Measurements from ENCODE around the gene MAGT1.
"Not testable (repeated sequence)": the region's sequence is repeated elsewhere in the genome, so short reads cannot be mapped to it uniquely, and the experiment has no call there.

MAGT1 gene

DNA sequence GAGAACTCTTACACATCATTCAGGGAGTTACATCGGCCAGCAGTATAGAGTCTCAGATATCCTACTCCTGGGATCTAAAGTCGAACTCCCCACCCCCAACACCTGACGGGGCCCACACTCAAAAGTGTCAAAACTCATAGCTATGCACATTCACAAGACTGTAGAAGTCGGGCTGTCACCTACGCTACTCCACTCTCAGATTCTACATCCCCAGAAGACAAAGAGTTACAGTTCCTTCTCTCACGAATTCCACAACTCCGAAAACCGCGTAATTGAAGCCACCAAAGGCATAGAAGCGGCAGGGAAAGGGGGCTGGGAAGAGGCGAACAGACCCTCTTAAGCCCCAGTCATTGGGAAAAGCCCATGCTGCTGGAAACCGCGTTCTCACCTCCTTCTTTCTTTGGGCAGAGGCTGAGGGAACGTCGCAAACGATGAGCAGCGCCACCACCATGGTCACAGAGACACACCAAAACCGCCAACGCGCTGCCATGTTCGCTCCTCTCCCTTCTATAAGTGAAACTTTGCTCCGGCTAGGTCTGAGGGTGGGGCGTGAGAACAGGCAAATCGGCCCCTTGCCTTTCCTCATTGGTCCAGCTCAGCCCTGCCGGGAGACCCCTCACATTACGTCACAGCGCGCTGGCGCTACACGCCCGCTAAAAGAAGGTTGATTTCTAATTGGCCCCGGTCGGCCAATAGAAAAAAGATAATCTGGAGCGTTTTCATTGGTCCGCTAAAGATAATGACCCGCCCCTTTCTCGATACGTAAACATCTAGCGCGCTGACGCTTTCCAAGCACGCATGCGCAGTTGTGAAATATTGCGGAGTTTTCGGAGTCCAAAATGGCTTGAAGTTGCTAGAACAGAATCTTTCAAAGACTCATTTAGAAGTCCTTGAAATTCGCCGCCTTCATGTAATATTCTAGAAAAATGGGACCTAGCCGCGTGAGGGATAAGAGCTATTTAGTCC lies at the start of gene MAGT1:
Gene MAGT1, minus strand, starts transcription at position 515 of the 966 bp plus-strand sequence. Its CDS starts 25 bp downstream, at position 490.
- Mint-ChIP-seq H3K9me3 (peaks cover 47% of the 10 kb centered on the region), H3K4me1 (peaks cover 14% of the 10 kb centered on the region), H3K27me3 (ENCODE audit: low read depth, poor library complexity) (peaks cover 6% of the 10 kb centered on the region), H3K4me3 (peak within 1 kb of the TSS; percentile 93), H3K36me3 (ENCODE audit: low read depth) (peaks cover 11% of the 10 kb centered on the region), H3K27ac (peak within 1 kb of the TSS; percentile 99)
- TF ChIP-seq, protein P1, sequence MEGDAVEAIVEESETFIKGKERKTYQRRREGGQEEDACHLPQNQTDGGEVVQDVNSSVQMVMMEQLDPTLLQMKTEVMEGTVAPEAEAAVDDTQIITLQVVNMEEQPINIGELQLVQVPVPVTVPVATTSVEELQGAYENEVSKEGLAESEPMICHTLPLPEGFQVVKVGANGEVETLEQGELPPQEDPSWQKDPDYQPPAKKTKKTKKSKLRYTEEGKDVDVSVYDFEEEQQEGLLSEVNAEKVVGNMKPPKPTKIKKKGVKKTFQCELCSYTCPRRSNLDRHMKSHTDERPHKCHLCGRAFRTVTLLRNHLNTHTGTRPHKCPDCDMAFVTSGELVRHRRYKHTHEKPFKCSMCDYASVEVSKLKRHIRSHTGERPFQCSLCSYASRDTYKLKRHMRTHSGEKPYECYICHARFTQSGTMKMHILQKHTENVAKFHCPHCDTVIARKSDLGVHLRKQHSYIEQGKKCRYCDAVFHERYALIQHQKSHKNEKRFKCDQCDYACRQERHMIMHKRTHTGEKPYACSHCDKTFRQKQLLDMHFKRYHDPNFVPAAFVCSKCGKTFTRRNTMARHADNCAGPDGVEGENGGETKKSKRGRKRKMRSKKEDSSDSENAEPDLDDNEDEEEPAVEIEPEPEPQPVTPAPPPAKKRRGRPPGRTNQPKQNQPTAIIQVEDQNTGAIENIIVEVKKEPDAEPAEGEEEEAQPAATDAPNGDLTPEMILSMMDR (IDR thresholded peaks at IDR 0.05) = no peak
- DNase-seq = peak; percentile 81

DNA sequence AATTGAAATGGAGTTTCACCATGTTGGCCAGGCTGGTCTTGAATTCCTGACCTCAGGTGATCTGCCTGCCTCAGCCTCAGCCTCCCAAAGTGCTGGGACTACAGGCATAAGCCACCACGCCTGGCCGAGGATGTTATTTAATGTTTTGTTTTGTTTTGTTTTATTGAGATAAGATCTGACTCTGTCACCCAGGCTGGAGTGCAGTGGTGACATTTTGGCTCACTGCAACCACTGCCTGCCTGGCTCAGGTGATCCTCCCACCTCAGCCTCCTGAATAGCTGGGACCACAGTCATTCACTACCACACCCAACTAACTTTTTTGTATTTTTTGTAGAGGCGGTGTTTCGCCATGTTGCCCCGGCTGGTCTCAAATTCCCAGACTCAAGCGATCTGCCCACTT lies 49.8 kb upstream of the MAGT1 start:
- not testable (repeated sequence) for H3K4me1 Mint-ChIP-seq; H3K27ac Mint-ChIP-seq; H3K36me3 Mint-ChIP-seq (ENCODE audit: low read depth); DNase-seq; H3K27me3 Mint-ChIP-seq (ENCODE audit: low read depth, poor library complexity); H3K4me3 Mint-ChIP-seq
- H3K9me3 Mint-ChIP-seq = peaks cover 20% of the 10 kb centered on the region

DNA sequence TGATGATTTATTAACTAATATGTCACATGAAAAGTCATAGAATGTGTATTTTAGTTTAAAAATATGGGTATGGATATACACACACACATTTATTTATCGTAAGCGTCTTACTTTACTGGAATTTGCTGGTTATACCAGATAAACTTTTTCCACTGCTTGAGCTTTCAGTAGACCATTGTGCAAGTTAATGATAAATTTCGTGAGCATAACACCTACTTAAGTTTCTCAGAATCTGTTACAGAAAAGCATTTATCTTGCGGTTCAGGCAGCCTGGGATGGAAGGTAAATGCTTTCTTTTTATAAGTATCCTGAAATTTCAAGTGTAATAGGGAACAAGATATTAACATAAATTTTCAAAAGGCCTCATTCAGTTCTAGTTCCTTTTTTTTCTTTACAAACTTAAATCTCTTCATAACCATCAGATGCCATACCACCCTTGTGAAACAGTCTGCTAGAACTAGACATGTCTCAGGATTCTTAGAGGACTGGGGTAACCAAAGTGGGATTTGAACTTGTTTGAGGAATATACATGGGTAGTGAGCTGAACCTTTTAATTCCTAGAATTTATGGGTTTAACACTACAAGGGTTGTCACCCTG lies 42.9 kb upstream of the MAGT1 start:
- H3K36me3 Mint-ChIP-seq (ENCODE audit: low read depth) = no peaks in the 10 kb centered on the region
- H3K27ac Mint-ChIP-seq = no peak overlapping the region
- DNase-seq = no peak
- TF ChIP-seq, protein P1 (IDR thresholded peaks at IDR 0.05) = no peak
- H3K27me3 Mint-ChIP-seq (ENCODE audit: low read depth, poor library complexity) = no peaks in the 10 kb centered on the region
- no peak overlapping the region for H3K4me3 Mint-ChIP-seq
- H3K4me1 Mint-ChIP-seq = no peaks in the 10 kb centered on the region
- H3K9me3 Mint-ChIP-seq = peaks cover 3% of the 10 kb centered on the region

DNA sequence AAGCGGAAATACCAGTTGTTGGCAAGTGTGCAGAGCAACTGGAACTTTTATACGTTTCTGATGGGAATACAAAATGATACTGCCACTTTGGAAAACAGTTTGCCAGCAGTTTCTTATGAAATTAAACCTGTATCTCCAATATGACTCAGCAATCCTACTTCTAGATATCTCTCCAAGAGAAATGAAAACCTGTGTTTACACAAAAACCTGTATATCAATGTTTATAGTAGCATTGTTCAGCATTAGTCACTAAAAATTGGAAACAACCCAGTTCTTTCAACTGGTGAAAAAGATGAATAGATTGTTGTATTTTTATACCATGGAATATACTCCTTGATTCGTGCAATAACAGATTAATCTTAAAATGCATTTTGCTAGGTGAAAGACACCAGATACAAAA lies 42.1 kb upstream of the MAGT1 start:
- H3K9me3 Mint-ChIP-seq = peaks cover 11% of the 10 kb centered on the region
- H3K27me3 Mint-ChIP-seq (ENCODE audit: low read depth, poor library complexity) = no peaks in the 10 kb centered on the region
- TF ChIP-seq, protein P1 (IDR thresholded peaks at IDR 0.05) = no peak
- no peak overlapping the region for H3K4me3 Mint-ChIP-seq
- H3K36me3 Mint-ChIP-seq (ENCODE audit: low read depth) = no peaks in the 10 kb centered on the region
- no peak overlapping the region for H3K27ac Mint-ChIP-seq
- H3K4me1 Mint-ChIP-seq = no peaks in the 10 kb centered on the region
- no peak for DNase-seq

DNA sequence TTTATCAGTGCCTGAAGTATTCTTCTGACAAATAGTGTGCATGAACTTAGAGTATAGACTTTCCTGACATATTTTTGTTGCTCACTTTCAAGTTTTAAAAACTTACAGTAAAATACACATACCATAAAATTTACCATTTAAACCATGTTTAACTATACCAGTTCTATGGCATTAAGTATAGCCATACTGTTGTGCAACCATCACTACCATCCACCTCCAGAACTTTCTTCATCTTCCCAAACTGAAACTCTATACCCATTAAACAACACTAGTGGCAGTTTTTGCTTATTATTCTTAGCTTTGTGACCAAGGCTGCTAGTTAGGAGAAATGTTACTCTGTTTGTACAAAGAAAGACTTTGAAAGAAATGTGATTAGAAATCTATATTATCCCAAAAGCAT lies 41.1 kb upstream of the MAGT1 start:
- no peak for DNase-seq
- Mint-ChIP-seq H3K9me3 (peaks cover 13% of the 10 kb centered on the region), H3K27ac (no peak overlapping the region), H3K27me3 (ENCODE audit: low read depth, poor library complexity) (no peaks in the 10 kb centered on the region), H3K4me1 (no peaks in the 10 kb centered on the region), H3K4me3 (no peak overlapping the region), H3K36me3 (ENCODE audit: low read depth) (no peaks in the 10 kb centered on the region)
- TF ChIP-seq, protein P1 (IDR thresholded peaks at IDR 0.05) = no peak

DNA sequence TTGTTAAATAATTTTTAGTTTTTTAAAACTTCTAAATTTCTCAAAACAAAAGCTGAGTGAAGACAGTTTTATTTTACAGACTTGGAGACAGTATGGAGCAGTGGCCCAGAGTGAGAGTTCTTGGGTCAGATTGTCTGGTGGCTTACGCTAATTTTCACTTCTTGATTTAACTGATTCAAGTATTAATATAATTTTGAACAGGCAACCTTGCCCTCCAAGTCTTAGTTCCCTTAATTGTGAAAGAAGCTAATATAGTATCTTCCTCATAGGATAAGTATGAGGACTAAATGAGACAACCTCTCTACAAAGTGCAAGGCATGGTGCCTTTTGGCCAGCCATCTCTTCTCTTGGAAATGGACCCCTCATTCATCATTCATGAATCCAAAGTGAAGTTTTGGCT lies 40.7 kb upstream of the MAGT1 start:
- no peak for DNase-seq

More for the DNA sequence above, 40.7 kb upstream of the MAGT1 start:
- Mint-ChIP-seq H3K4me3 (no peak overlapping the region), H3K27me3 (ENCODE audit: low read depth, poor library complexity) (no peaks in the 10 kb centered on the region), H3K36me3 (ENCODE audit: low read depth) (no peaks in the 10 kb centered on the region), H3K27ac (no peak overlapping the region), H3K4me1 (no peaks in the 10 kb centered on the region), H3K9me3 (peaks cover 16% of the 10 kb centered on the region)
- TF ChIP-seq, protein P1 (IDR thresholded peaks at IDR 0.05) = no peak

Measured in nephron progenitor cell (in vitro differentiated cells).